WI38 (cell line): ENCODE data around the gene TEKTIP1.

Experiments used
- H3K4me3 ChIP-seq: 2 replicates; pipeline ENCODE4 v1.5.1; 2011; ENCODE audit warnings: low read depth, mild to moderate bottlenecking, control low read depth, low read length
- CTCF ChIP-seq: IDR thresholded peaks from 2 replicates; pipeline ENCODE4 v1.5.1; 2012; ENCODE audit warnings: low read depth, mild to moderate bottlenecking, control low read depth, low read length

Gene TEKTIP1

GRCh38 chr19:3551792-3552095 lies 12.8 kb downstream of the TEKTIP1 start:
- H3K4me3 ChIP-seq: no peak overlapping the region
- TF ChIP-seq CTCF: no peak

- TF ChIP-seq CTCF: no peak
- no peak overlapping the region for H3K4me3 ChIP-seq
These were observed 15.5 kb downstream of the TEKTIP1 start for GRCh38 chr19:3554254-3555083.

GRCh38 chr19:3555653-3556422 lies 16.9 kb downstream of the TEKTIP1 start:
- TF ChIP-seq CTCF: no peak
- H3K4me3 ChIP-seq: peak overlapping the region; percentile 87

GRCh38 chr19:3556423-3556977 lies 17.5 kb downstream of the TEKTIP1 start:
- TF ChIP-seq CTCF: no peak
- H3K4me3 ChIP-seq: peak overlapping the region; percentile 87

- 0 out of 2 replicates have a peak, but pooled peaks have one; percentile 3 for TF ChIP-seq CTCF
These were observed 18.0 kb downstream of the TEKTIP1 start for GRCh38 chr19:3556978-3557460.

GRCh38 chr19:3557461-3558248 lies 18.7 kb downstream of the TEKTIP1 start, which contains the start of gene MFSD12:
Gene MFSD12 (minus strand): TSS chr19:3557586. CDS start chr19:3557403, 183 bp downstream.
- TF ChIP-seq CTCF: no peak
- H3K4me3 ChIP-seq: peak within 1 kb of the TSS; percentile 87

More at GRCh38 chr19:3556978-3557460, 18.0 kb downstream of the TEKTIP1 start:
- peak overlapping the region; percentile 87 for H3K4me3 ChIP-seq
